Muscle of arm (tissue), 12 donors: ENCODE measurements around the gene IGFL1. TPM values are rescaled to one million over a fixed set of nuclear protein-coding genes. Genes with fewer than 3 reads are reported as not detected.
"Not testable (repeated sequence)": the region's sequence is repeated elsewhere in the genome, so short reads cannot be mapped to it uniquely, and the experiment has no call there.

Experiments
- DNase-seq: peaks from one replicate; pipeline ENCODE4 v3.0.0-alpha.2; 2013
- polyA plus RNA-seq, 12 donors: library from polyadenylated mRNA; unstranded; fragments of 120-200 nt; gene quantifications; one replicate each; pipeline ENCODE4 v1.2.1, GENCODE V29; 2013; ENCODE audit not compliant: insufficient read length in 12 of 12

IGFL1 gene
- polyA plus RNA-seq, 12 donors, result 1.7 to 10.6 (median 4.7) TPM; not detected in 9

DNA sequence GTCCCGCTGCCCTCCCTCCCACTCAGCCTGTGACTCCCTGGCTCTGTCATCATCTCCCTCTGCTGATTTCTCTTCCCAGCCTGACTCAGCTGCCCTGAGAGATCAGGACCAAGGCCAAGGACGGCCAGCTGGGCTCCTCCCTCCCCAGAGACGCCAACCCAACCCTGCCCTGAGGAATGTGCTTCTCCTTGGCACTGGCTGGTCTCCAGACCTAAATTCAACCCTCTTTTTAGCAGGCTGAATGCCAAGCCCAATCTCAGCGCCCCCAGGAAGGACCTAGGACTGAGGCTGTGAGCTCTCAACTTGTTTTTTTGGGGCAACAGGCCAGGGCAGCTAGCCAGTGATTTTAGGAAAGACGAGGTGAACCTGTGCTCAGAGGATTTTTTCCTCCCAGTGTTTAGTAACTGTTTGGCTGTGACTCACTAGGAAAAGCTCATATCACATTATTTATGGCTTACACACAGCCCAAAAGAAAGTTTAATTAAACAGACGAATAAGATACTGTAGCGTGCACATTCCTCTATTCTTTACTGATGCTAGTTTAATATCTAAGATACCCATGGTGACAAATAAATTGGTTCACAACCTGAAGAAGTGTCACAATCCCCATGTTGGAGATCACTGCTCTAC is 7.4 kb upstream of the IGFL1 start:
- DNase-seq, result peak; percentile 16

DNA sequence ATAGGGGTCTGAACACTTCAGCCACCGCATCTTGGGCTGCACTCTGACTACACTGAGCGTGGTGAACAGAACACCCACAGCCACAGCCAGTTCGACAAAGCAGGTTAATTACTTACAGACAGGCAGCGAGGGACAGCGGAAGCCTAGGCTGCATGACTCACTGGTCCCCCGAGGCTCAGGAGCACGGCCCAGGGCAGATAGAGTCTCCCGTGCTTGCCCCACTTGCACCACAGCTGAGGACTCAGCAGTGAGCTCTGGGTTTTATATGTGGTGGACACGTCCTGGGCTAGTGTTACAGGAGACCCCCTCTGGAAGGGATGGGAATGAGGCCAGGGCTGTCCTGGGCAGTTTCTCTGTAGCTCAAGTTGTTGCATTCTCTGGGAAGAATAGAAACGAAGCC is 5.8 kb upstream of the IGFL1 start:
- DNase-seq, result not testable (repeated sequence)

DNA sequence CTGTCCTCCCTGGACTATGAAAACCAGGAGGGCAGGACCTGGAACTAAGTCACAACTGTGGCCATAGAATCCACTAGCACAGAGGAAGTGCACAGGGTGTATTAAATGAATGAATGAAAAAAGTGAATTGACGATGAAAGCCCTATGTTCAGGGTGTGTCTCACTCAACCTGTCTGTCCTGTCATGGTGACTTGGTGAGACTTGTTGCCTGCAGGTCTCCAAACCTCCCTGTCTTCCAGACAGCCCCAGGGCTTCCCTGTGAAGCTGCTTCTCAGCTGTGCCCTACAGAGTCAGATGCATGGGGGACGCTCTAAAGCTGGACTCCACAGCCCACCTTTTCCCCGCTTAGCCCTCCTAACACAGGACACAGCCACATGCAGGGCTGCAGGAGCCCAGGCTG is 4.8 kb upstream of the IGFL1 start:
- DNase-seq, result no peak

- DNase-seq, result peak; percentile 24
Observed at GRCh38 chr19:46225558-46226004, 4.0 kb upstream of the IGFL1 start.

DNA sequence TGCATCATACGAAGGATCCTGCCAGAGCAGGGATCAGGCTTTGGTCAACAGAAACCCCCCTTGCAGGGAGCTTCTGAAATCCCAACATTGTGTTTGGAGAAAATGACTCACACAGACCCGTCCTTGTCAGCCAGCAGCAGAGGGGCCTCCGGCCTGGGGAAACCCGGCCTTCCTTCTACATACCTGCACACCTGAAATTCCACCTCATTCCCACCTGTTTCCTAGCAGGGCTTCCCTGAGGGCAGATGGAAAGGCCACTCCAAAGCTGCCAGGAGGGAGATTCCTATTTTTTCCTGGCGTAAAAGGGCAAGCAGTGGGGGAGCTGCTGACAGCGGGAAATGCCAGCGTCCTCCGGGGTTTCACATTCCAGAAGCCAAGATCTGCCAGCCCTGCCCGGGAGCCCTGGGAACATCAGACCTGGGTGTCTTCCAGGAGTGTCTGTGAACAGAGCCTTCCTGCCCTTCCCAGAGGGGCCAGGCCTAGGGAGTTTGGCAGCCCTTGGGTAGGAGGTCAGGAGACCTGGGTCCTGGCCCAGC is 3.0 kb upstream of the IGFL1 start:
- DNase-seq, result no peak

GRCh38 chr19:46232029-46232428 is 2.5 kb downstream of the IGFL1 start:
- DNase-seq, result no peak

- DNase-seq, result no peak
Observed at GRCh38 chr19:46232468-46232867, 2.9 kb downstream of the IGFL1 start.

DNA sequence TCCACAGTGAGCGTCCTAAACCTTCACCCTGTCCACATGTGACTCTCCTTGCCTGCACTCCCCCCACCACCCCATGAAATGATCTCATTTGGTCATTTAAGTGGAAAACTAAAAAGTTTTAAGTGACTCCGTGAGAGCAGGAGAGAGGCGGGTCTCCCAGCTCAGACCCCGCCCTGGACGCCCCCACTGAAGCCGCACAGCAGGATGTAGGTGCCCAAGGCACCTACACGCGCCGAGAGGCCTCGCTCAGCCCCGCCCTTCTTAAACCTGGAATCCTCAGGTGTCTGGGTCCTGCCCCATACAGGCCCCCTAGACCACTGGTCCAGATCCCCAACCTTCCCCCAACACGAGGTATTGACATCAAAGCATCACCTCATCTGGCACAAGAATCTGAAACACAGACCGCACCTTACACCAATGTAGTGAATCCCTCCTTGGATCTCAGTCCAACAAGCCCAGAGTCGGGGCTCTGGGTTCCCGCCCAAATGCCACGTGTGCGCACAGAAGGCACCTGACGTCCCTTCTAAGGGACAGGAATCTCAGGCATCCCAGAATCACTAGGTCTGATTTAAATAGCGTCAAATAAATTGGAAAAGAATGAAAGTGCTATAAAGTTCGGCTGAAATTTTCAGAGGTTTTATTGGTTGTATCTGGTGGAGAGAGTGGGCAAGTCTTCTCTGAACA is 3.5 kb downstream of the IGFL1 start:
- DNase-seq, result no peak

GRCh38 chr19:46233871-46234270 is 4.3 kb downstream of the IGFL1 start:
- not testable (repeated sequence) for DNase-seq

DNA sequence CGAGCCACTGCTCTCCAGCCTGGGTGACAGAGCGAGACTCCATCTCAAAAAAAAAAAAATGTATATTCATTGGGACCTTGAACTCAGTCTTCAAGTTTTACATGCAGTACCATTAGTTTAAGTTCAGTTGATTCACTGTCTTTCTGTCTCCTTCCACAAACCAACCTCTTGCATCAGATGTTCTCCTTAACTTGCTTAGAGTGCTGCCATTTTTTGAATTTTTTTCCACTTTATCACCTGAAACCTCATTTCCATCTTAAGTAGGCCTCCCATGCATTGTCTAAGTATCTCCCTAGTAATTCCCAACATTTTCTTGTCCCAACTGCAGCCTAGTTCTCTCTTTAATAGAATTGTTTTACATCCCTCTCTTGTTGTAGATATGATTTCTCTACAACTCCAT is 8.6 kb downstream of the IGFL1 start:
- DNase-seq, result not testable (repeated sequence)

- DNase-seq, result no peak
Observed at GRCh38 chr19:46239193-46240024, 9.9 kb downstream of the IGFL1 start.

DNA sequence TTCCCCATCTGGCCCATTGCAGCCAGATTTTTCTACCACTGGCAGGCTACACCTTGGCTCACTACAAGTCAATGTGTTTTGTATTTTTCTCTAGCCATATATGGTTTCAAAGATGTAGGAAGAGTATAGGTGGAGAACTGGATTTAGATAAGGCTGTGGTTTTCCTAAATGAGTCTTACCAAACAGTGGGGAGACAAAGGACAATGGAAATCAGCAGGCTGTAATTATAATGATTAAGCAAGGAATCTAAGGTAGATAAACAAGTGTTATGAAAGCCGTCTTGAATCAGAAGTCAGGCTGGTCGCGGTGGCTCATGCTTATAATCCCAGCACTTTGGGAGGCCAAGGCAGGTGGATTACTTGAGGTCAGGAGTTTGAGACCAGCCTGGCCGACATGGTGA is 11.2 kb downstream of the IGFL1 start:
- DNase-seq, result no peak

DNA sequence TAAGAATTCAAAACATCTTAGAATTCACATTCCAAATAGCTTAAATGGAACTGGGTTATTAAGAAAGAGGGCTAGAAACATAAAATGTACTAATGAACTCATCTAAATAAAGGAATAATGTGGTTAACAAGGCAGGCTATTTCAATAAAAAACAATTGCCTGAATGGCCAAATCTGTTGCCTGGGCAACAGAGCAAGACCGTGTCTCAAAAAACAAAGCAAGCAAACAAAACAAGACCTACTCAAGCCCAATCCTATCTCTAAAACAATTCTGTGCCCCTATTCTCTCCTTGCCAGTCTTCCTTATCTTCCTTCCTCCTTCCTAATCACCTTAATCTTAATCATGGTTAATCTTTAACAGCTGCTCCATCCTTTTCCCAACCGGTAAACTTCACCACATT is 12.1 kb downstream of the IGFL1 start:
- DNase-seq, result no peak

DNA sequence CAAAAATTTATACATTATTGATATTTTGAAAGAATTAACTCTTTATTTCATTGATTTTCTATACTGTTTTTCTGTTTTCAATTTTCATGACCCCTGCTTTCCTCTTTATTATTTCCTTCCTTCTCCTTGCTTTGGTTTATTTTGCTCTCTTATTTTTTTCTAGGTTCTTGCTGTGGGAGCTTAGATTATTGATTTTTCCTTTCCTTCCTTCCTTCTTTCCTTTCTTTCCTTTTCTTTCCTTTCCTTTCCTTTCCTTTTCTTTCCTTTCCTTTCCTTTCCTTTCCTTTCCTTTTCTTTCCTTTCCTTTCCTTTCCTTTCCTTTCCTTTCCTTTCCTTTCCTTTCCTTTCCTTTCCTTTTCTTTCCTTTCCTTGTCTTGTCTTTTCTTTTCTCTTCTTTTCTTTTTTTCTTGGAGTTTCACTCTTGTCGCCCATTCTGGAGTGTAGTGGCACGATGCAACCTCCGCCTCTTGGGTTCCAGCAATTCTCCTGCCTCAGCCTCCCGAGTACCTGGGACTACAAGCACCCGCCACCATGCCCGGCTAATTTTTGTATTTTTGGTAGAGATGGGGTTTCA is 13.6 kb downstream of the IGFL1 start:
- DNase-seq, result not testable (repeated sequence)

GRCh38 chr19:46250076-46250735 is 20.7 kb downstream of the IGFL1 start:
- DNase-seq, result no peak

- DNase-seq, result no peak
Observed at GRCh38 chr19:46251416-46251815, 21.9 kb downstream of the IGFL1 start.

DNA sequence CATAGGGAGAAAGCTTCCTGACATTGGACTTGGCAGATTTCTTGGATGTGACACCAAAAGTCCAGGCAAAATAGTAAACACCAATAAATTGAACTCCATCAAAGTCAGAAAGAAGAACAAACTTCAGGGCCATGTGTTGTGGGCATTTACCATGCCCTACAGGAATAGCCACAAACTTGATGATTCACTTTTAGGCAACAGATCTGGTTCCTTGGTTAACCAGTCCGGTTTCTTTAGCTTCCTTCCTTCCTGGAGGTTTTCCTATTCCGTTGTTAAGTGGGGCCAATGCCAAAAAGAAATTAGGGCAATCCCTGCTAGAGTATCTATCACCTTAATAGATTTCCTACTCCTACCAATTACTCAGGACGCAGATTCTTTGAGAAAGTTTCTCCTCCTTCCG is 25.2 kb downstream of the IGFL1 start:
- no peak for DNase-seq

DNA sequence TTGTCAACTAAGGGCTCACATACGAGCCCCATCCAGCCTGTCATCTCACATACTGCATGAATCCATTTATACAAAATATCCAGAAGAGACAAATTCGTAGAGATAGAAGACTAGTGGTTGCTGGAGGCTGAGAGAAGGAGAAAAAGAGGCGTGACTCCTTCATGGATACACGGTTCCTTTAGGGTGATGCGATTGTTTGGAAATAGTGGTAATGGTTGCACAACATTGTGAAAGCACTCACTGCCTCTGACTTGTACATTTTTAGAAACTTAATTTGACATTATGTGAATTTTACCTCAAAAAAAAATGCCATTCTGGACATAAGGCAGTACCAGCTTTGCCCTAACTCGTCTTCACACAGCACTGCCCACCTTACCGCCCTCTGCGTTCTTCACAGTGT is 27.3 kb downstream of the IGFL1 start:
- no peak for DNase-seq

GRCh38 chr19:46261501-46261900 is 32.0 kb downstream of the IGFL1 start:
- DNase-seq, result not testable (repeated sequence)

DNA sequence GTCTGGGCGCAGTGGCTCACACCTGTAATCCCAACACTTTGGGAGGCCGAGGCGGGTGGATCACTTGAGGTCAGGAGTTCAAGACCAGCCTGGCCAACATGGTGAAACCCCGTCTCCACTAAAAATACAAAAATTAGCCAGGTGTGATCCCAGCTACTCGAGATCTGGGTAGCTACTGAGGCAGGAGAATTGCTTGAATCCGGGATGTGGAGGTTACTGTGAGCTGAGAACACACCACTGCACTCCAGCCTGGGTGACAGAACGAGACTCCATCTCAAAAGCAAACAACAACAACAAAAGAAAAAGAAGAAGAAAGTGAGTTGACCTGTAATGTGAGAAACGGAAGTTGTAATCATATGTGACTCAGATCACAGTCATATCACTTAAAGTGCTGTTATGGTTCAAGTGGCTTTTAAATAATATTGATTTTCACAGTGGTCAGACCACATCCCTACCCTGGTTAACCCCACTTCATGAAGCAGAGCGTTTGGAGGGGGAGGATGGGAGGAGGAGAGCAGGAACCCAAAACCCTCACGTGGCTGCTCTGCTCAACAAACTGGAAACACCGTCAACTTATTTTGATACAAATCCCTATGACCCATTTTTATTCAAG is 33.2 kb downstream of the IGFL1 start:
- not testable (repeated sequence) for DNase-seq

DNA sequence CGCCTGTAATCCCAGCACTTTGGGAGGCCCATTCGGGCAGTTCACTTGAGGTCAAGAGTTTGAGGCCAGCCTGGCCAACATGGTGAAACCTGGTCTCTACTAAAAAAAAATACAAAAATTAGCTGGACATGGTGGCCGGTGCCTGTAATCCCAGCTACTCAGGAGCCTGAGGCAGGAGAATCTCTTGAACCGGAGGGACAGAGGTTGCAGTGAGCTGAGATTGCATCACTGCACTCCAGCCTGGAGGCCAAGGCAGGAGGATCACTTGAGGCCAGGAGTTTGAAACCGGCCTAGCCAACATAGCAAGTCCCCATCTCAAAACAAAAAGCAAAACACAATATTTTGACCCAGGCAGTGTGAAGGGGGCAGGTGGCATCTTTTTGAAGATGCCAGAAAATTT is 35.3 kb downstream of the IGFL1 start:
- DNase-seq, result not testable (repeated sequence)
